NOMO-1 treated with dmso at 0.1 percent for 144 hours (cell line): ENCODE results near the gene SH3RF3.

Experiments used
- DNase-seq: peaks from one replicate; lab custom pipeline; 2025; ENCODE audit not compliant: unreplicated experiment; lab: John Stamatoyannopoulos, UW

SH3RF3 gene

DNA sequence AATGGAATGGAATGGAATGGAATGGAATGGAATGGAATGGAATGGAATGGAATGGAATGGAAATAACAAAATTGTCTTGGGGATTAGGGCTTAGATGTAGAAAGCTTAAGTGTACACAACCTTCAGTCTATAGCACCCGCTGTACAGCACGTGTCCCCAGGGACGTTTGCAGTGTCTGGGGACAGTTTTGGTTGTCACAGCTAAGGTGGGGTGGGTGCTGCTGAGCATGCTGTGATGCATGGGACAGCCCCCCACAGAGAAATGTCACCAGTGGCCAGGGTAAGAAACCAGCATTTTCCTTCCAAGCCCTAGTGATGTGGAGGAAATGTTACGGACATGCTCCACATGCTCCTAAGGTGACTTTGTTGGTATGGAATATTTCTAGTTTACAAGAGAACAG is 70.8 kb downstream of the SH3RF3 start:
- DNase-seq, result no peak

DNA sequence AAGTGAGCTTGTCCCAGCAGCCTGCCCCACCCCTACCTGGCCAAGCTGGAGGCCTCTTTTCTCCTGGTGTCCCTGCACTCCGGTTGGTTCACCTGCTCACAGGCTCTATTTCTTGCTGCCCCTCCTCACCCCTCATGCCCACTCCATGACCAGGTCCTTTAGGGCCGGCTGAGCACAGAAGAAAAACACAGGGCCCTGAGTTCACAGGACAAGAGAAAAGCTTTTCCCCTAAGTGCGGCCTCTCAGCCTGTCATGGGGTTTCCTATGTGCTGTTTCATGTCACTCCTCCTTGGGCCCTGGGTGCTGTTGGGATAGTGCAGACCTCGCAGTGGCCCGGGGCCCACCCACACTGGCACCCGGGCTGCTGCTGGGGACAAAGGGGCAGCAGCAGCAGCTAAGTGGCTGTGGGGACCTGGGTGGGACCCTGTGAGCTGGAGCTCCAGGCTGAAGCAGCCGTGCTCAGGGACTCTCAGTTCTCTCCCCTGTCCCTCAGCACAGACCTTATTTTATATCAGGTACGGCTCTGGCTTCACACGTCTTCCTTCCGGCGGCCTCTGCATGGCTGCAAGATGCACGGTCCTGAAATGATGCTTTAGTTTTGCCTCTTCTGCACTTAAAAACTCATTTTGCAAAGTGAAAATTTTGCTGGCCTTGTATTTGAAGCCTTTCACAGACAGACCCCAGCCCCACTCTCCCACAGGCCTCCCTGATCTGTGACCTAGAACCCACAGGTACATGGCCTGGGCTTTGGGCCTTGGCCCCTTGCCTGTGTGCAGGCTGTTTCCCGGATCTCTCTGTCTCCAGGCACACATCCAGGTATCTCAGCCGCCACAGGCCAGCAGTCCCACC is 71.8 kb downstream of the SH3RF3 start:
- no peak for DNase-seq

DNA sequence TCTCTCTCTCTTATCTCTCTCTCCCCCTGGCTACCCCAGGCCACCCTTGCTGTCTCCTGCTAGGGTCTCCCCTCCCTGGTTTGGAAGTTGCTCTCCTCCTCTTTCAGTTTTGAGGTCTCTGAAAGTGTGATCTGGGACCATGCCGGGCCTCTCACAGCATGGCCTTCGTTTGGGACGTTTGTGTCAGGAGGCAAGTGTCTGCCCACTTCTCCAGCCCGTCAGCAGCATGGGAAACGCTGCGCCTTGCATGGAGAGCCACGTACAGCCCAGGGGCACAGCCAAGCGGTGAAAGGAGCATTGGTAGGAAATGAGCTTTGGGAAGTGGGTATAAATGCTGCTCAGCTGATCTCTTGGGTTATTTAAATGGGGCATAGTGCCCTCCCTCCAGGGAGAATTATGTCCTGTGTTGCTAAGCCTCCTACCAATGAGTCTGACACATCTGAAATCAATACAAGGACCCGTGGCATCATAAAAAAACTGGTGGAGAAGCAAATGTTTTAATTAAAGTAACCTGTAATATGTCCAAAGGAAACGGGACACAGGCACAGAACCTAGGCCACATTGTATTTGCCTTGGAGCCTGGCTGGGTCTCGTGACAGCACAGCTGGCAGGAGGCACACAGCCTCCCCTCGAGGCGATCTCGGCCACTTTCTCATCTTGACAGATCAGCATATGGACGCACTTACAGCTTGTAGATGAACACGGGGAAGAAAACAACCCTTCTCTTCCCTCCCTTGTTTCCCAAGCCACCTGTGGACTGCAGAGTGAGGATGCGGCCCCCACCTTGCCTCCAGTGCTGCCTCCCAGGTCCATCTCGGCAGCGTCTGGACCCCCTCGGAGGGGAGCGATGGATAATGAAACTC is 72.7 kb downstream of the SH3RF3 start:
- DNase-seq, result no peak

DNA sequence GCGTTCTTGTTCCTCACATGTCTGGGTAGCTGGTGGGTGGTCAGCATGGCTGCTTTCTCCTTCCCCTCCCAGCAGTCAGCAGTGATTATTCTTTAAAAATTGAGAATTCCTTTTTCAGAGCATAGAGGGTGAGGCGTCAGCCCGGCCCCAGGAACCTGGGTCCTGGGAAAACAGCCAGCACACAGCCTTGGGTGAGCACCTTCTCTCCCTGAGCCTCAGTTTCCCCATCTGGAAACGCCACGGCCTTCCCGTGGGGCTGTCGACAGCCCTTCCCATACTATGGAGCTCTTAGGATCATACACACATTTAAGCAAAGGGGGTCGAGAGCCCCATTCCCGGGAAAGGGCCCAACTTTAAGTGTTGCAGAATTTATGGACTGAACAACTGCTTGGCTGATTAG is 73.5 kb downstream of the SH3RF3 start:
- DNase-seq, result no peak

DNA sequence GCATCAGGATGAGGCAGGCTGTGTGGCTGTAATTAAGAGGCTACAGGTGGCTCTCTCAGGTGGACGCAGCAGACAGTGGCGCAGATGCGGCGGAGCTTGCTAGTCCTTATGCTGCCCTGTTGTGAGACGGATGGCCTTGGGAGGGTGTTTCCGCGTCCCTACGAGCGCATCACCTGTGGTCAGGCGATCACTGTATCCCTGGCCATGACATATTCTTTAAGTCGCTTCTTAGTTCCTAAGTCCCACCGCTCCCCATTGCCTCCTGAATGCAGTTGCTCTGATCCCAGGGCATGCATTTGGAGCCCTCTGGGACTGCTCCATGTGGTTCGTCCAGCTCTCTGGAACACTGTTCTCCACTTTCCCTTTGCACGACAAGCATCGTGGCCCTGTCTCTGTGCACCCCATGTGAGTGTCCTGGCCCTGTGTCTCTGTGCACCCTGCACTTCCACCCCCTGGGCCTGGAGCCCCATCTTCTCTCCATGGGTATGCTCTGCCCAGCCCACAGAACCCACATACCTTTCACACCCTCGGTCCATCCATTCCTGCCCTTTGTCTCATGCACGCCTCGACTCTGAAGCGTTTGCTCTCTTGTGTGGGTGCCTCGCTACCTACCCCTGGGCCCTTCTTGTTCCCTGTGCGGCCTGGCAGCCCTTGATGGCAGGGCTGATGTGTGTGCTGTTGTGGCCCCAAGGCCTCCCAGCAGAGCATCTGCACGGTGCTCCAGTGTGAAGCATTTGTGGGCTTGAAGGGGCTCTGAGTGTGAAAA is 74.4 kb downstream of the SH3RF3 start:
- DNase-seq, result no peak

DNA sequence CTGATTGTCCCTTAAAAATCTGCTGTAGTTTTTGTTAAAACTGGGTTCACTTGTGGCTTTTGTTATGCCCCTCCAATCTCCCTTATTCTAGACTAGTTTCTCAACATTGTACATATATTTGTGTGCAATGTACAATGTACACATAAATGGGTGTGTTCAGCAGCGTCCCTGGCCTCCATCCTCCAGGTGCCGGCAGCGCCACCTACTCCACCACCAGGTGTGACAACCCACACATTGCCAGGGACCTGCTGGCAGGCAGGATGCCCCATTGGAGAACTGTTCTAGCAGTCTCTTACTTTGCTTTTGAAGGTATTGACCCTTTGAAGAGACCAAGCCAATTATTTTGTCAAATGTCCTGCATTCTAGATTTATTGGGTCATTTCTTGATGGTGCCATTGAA is 75.4 kb downstream of the SH3RF3 start:
- no peak for DNase-seq

DNA sequence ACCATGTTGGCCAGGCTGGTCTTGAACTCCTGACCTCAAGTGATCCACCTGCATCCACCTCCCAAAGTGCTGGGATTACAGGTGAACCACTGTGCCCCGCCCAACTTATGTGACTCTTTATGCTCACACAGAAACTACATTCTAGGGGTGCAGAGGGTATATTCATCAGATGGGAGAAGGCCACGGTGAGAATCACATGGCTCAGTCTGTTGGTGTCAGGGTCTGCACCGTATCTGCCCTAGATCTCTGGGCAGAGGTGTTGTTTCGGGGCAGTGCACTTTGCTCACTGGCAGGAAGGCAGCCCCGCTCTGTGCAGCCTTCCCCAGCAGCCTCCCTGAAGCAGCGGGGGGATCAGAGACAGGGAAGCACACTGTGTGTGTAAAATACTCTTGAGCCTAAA is 76.4 kb downstream of the SH3RF3 start:
- DNase-seq, result no peak

DNA sequence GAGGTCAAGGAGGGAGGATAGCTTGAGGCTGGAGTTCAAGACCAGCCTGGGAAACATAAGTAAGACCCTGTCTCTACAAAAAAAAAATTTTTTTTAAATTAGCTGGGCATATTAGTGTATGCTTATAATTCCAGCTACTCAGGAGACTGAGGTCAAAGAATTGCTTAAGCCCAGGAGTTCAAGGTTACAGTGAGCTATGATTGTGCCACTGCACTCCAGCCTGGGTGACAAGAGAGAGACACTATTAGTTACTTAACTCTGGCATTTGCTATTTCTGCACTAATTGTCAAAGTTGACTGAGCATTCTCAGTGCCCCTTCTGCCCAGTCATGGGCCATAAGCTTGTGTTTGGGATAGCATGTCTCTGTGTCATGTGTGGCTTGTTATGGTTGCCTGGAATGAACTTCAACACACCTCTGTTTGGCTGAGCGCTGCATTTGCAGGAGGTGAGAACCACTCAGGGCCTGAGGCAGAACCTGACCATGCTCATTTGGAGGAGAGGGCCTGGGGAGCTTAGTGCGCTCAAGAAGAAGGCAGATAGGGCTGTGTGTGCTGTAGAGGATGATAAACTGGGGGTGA is 77.7 kb downstream of the SH3RF3 start:
- DNase-seq, result no peak

DNA sequence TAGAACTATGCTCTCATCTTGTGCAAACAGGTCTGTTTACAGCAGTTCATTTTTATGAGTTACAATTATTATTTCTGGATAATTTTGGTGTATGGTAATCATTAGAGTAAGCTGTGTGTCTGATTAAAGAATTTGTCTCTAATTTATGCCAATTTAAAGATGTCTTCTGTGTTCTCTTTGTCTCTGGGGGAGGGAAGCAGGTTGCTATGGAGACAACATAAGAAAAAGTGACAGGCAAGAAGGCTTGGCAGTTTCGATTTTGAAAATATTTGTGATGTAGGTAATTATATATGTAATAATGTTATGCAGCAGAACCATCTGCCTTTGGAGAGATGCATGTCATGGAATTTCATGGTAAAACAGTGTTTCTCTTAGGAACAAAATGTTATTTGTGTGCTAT is 78.2 kb downstream of the SH3RF3 start:
- no peak for DNase-seq

DNA sequence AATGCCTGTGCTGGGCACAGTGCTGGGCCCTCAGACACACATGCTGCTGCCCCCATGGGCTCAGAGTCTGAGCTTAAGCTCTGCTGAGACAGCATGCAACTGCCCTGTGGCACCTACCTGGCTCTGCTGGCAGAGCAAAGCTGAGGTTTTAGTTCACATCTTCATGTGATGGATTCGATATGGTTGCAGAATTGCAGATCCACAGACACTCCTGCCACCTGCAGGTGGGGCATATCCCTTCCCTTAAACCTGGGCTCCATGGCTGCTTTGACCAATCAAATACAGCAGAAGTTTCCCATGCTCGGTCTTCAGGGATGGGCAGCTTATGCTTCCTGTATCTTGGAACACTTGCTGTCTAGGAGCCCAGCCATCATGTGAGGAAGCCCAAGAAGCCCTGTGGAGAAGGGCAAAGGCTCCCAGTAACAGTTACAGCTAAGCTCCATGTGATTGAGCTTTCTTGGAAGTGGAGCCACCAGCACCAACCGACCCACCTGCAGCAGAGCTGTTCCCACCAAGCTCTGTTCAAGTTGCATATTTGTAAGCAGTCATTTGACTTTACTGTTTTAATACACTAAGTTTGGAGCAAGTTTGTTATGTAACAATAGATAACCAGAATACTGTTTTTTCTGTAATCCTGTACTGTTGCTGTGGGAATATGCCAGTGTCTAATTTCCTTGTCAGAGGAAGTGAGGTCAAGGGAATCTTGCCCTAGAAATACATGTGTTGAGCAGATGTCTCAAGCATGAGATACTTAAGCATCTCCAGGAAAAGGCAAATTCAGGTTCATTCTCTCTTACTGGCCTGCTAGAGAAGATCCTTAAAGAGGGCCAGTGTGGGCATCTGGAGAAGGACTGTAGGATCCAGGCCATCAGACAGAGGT is 79.3 kb downstream of the SH3RF3 start:
- no peak for DNase-seq

DNA sequence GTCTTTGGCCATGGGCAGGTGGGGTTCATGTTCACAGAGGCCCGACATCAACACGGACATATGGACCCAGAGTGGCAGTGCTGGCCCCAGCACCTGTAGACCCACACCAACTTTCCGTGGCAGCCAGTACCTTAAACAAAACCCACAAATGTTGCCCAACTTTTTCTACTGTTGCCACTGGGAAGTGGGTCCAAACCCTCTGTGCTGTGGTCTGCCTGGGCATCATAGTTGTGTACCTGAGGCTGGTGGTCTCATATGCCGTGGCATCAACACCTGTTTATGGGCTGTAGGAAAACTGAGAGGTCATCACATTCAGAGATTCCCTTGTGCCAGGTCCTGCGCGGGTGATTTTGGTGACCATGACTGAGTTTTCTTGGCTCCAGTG is 79.9 kb downstream of the SH3RF3 start:
- no peak for DNase-seq

DNA sequence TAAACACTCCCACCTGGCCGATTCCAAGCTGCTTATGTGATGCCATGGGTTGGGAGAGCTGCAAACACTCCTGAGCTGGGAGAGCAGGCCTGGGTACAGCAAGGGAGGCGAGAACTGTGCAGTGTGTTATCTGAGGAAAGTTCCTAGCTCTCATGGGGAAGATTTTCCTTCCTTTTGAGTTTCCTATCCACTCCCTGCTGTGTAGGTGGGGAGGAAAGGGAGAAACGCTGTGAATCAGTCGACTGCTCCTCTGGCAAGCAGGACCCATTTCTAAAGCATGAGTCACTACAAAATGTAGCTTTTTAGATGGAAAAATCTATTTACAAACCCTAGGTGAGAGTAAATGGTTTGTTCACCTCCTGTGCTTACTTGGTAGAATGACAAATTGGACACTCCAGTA is 80.4 kb downstream of the SH3RF3 start:
- DNase-seq, result no peak

DNA sequence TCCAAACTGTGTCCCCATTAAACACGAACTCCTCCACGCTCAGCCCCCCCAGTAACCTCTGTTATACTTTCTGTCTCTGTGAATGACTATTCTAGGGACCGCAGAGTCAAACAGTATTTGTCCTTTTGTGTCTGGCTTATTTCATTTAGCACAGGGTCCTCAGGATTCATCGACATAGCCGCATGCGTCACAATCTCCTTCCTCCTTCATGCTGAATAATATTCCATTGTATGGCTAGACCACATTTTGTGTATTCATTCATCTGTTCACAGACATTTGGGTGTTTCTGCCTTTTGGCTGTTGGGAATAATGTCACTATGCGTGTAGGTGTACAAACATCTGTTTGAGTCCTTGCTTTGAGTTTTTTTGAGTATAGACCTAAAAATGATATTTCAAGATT is 80.9 kb downstream of the SH3RF3 start:
- no peak for DNase-seq

DNA sequence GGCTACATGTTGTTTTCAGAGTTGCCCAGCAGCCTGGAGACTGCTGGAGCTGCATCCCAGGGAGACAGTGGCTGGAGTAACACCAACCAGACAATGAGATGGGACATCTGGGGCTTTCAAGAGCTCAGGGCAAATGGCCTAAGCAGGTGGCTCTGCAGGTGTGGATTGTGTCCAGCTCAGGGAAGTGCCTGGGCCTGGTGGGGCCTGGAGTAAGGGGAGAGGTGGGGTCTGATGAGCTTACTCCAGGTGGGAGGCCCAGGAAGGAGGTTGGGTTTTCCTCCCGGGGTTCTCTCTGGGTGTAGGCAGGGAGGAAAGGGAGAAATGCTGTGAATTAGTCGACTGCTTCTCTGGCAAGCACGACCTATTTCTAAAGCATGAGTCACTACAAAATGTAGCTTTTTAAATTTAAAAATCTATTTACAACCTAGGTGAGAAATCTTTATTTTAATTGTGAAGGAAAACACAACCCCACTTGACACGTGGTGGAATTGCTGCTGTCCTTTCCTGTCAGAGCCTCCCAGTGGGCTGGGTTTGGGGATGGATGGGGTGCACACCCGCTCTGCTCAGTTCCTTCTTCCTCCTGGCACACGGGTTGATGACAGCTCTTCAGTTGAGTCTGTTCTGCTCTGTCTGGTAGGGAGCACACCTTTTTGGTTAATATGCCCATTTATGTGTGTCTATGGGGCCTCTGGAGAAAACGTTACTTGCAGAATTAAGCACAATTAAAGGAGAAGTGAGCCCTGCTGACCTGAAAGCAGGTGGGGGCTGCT is 81.6 kb downstream of the SH3RF3 start:
- no peak for DNase-seq

DNA sequence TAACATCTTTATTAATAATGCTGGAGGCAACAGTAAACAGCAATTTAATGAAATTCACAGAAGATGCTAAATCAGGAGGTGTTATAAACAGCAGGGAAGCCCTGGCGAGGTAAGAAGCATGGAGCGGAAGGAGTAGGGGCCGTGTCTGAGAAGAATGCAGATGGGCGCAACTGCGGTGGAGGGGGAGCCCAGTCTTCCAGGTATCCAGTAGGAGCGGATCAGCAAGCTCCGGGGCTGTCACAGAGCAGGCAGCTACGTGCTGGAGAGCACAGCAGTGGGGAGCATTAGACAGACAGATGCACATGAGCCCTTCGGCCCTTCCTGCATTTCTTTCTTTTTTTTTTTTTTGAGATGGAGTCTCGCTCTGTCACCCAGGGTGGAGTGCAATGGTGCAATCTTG is 82.3 kb downstream of the SH3RF3 start:
- no peak for DNase-seq

DNA sequence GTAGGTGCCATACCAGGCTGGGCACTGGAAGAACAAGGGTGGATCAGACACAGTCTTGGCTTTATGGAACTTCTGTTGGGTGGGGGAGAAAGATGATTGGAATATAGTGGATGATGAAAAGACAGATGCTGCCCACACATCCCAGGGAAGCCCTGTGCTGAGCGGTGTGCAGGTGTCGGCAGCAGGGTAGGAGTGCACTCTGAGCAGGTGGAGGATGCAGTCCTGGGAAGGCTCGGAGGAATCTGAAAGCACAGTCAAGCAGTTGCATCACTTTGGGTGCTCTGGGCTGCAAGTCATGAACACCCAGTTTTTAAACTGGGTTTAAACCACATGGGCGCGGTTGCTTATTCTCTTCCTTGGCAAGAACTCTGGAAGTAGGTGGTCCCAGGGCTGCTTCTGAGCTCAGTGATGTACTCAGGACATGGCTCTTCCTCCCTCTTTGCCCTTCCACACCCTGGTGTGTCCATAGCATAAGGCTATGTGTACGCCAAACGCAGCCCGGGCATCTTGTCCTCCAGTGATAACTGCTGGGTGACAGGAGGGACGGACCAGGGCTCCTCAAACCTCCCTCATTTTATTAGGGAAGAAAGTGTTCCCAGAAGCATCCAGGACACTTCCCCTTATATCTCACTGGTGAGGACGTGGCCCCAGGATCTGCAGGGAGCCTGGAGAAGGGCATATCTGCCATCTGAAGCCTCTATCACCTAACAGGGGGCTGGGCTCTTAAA is 84.0 kb downstream of the SH3RF3 start:
- no peak for DNase-seq

DNA sequence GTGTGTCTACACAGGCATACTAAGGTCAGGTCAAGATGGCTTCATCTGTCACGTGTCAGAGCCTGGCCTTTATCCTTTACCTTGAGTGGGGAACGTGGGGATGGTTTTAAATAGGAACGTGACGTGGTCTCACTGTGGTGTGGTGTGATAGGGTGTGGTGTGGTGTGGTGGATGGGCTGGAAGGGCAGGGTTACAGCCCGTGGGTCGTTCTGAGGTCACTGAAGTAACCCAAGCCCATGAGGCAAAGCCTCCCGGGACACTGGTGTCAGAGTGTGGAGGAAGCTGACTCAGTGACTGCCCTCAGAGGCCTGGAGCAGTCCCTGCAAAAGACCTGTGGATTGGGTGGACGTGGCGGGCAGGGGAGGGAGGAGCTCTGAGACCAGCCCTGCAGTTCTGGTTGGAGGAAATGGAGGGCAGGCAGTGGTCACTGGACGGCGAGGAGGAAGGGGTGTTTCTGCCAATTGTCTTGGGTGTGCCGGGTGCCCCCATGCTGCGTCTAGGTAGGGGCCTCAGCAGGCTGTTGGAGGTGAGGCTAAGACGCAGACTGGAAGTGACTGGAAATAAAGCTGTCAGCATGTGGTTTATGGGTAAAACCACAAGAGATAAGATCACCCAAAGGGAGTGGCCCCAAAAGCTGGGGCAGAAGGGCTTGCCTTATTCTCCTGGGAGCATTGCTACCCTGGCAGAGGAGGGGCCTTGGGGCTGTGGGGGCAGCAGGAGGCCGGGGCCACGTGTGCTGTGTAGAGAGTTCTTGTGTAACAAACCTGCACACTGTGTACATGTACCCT is 84.8 kb downstream of the SH3RF3 start:
- DNase-seq, result peak; percentile 96
